ENCODE measurements around the gene STAT5A. TPM values are rescaled to one million over a fixed set of nuclear protein-coding genes. Genes with fewer than 3 reads are reported as not detected.
"Not testable (repeated sequence)": the region's sequence is repeated elsewhere in the genome, so short reads cannot be mapped to it uniquely, and the experiment has no call there.

STAT5A gene
- total RNA-seq, 1 experiment from 2014 or later, result 0.91 TPM

DNA sequence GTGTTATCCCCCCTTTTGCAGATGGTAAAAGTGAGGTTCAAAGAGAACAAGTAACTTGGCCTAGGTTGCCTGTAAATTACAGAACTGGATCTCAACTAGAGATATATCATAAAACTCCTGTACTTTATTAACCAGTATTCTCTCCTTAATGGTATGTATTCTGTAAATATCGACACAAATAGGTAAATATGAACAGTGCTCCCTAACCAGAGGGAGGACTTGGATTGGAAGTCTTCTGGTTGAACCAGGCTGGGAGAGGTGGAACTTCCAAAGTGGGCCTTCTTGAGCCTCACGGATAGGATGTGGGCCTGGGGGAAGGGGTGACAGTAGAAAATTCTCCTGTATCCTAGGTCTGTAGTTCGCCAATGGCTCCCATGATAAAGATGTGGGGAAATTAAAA lies 7.7 kb downstream of the STAT5A start:
- Histone ChIP-seq H3K27me3 (ENCODE audit: insufficient read depth, low read length) (no peaks in the 10 kb centered on the region), H2AFZ (ENCODE audit: low read depth, low read length, poor library complexity, severe bottlenecking) (no peak overlapping the region), H4K20me1 (ENCODE audit: insufficient read depth) (no peaks in the 10 kb centered on the region), H3K4me2 (ENCODE audit: low read length) (no peak overlapping the region), H3K4me1 (ENCODE audit: control insufficient read depth in 1 of 2, insufficient read depth in 2 of 2, low read length in 2 of 2) (no peaks in the 10 kb centered on the region), H3K9ac (ENCODE audit: low read length) (no peak overlapping the region), H3K36me3 (ENCODE audit: control insufficient read depth in 1 of 2, insufficient read depth in 2 of 2, low read length in 2 of 2) (no peaks in the 10 kb centered on the region), H3K4me3 (replicated peaks in 1 of 2; ENCODE audit: low read depth in 1 of 2, low read length in 2 of 2) (no peak overlapping the region), H3K9me3 (ENCODE audit: control insufficient read depth in 1 of 2, insufficient read depth in 1 of 2, low read depth in 1 of 2, low read length in 2 of 2) (no peaks in the 10 kb centered on the region), H3K79me2 (ENCODE audit: insufficient read depth, low read length) (no peaks in the 10 kb centered on the region), H3K27ac (ENCODE audit: low read depth, low read length) (no peak overlapping the region), H3K9me2 (ENCODE audit: insufficient read depth) (no peaks in the 10 kb centered on the region)
- intact Hi-C loops (cut with micrococcal nuclease), result no loop called here
- ChIA-PET CTCF (interaction anchor here (1.0 kb wide), 1 partner anchor 74 kb away, joined by 3 read pairs; no protein-coding TSS in a partner anchor), RAD21 (ENCODE audit: low non-redundant PET in 1 of 2, low total read pairs in 2 of 2, uncharacterized antibody in 2 of 2, unreplicated experiment in 2 of 2) (no interaction called here), POLR2A (no interaction called here)
- BruUV-seq (replicated peaks), result no TSS peak
- ATAC-seq, result no peak
- no peak for DNase-seq (ENCODE audit: low read depth, low spot score)
- no peak for TF ChIP-seq EZH2 (IDR thresholded peaks at IDR 0.05)
- no peak for TF ChIP-seq EGR1 (IDR thresholded peaks at IDR 0.05; ENCODE audit: low read depth)
- no peak for TF ChIP-seq CEBPB (IDR thresholded peaks at IDR 0.05; ENCODE audit: low read depth)

DNA sequence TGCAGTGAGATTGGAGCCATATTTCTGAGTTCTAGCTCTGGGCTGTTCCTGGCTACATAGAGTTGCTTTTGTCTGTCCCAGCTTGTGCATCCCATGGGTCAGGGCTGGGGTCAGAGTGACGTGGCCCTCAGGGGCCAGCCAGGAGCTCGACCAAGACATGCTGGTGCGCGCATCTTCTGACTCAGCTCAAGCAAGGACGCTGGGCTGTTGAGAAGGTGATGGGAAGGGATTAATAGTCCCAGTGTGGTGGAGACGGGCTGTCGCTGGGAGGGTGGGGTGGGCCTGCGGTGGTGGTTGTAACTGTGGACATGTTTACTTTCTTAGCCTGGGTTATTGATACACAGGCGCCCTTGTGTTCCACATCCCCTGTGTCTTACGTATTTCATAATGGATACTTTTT lies 9.5 kb downstream of the STAT5A start:
- H3K9me3 ChIP-seq (ENCODE audit: control insufficient read depth in 1 of 2, insufficient read depth in 1 of 2, low read depth in 1 of 2, low read length in 2 of 2); CTCF ChIA-PET; BruUV-seq (replicated peaks); H3K4me1 ChIP-seq (ENCODE audit: control insufficient read depth in 1 of 2, insufficient read depth in 2 of 2, low read length in 2 of 2); H3K9me2 ChIP-seq (ENCODE audit: insufficient read depth); H3K79me2 ChIP-seq (ENCODE audit: insufficient read depth, low read length); intact Hi-C loops (cut with micrococcal nuclease); H4K20me1 ChIP-seq (ENCODE audit: insufficient read depth); RAD21 ChIA-PET (ENCODE audit: low non-redundant PET in 1 of 2, low total read pairs in 2 of 2, uncharacterized antibody in 2 of 2, unreplicated experiment in 2 of 2); H3K9ac ChIP-seq (ENCODE audit: low read length); H3K4me3 ChIP-seq (replicated peaks in 1 of 2; ENCODE audit: low read depth in 1 of 2, low read length in 2 of 2); H3K27ac ChIP-seq (ENCODE audit: low read depth, low read length); DNase-seq (ENCODE audit: low read depth, low spot score); H3K36me3 ChIP-seq (ENCODE audit: control insufficient read depth in 1 of 2, insufficient read depth in 2 of 2, low read length in 2 of 2); POLR2A ChIA-PET; H3K4me2 ChIP-seq (ENCODE audit: low read length); H2AFZ ChIP-seq (ENCODE audit: low read depth, low read length, poor library complexity, severe bottlenecking); H3K27me3 ChIP-seq (ENCODE audit: insufficient read depth, low read length); ATAC-seq: not testable (repeated sequence)

GRCh38 chr17:42299361-42299760 lies 11.1 kb downstream of the STAT5A start:
- ATAC-seq; intact Hi-C loops (cut with micrococcal nuclease); H3K9me2 ChIP-seq (ENCODE audit: insufficient read depth); H3K27me3 ChIP-seq (ENCODE audit: insufficient read depth, low read length); H3K79me2 ChIP-seq (ENCODE audit: insufficient read depth, low read length); H4K20me1 ChIP-seq (ENCODE audit: insufficient read depth); H3K27ac ChIP-seq (ENCODE audit: low read depth, low read length); RAD21 ChIA-PET (ENCODE audit: low non-redundant PET in 1 of 2, low total read pairs in 2 of 2, uncharacterized antibody in 2 of 2, unreplicated experiment in 2 of 2); POLR2A ChIA-PET; H3K9me3 ChIP-seq (ENCODE audit: control insufficient read depth in 1 of 2, insufficient read depth in 1 of 2, low read depth in 1 of 2, low read length in 2 of 2); H3K4me2 ChIP-seq (ENCODE audit: low read length); H3K4me3 ChIP-seq (replicated peaks in 1 of 2; ENCODE audit: low read depth in 1 of 2, low read length in 2 of 2); DNase-seq (ENCODE audit: low read depth, low spot score); CTCF ChIA-PET; H2AFZ ChIP-seq (ENCODE audit: low read depth, low read length, poor library complexity, severe bottlenecking); H3K36me3 ChIP-seq (ENCODE audit: control insufficient read depth in 1 of 2, insufficient read depth in 2 of 2, low read length in 2 of 2); H3K9ac ChIP-seq (ENCODE audit: low read length); BruUV-seq (replicated peaks); H3K4me1 ChIP-seq (ENCODE audit: control insufficient read depth in 1 of 2, insufficient read depth in 2 of 2, low read length in 2 of 2): not testable (repeated sequence)

DNA sequence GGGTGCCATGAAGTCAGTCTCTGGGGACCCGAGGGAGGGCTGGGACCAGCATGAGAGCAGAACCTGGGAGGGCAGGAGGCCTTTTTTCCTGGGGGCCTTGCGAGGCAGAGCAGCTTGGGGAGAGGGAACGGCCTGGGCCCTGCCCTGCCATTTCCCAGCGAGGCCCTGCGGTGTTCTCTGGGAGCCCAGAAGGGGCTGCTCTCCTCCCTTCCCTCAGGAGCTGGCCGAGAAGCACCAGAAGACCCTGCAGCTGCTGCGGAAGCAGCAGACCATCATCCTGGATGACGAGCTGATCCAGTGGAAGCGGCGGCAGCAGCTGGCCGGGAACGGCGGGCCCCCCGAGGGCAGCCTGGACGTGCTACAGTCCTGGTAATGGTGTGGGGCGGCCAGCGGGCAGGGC lies 11.6 kb downstream of the STAT5A start:
- H3K27me3 ChIP-seq (ENCODE audit: insufficient read depth, low read length); H3K9me2 ChIP-seq (ENCODE audit: insufficient read depth); POLR2A ChIA-PET; H2AFZ ChIP-seq (ENCODE audit: low read depth, low read length, poor library complexity, severe bottlenecking); H3K9ac ChIP-seq (ENCODE audit: low read length); RAD21 ChIA-PET (ENCODE audit: low non-redundant PET in 1 of 2, low total read pairs in 2 of 2, uncharacterized antibody in 2 of 2, unreplicated experiment in 2 of 2); H3K79me2 ChIP-seq (ENCODE audit: insufficient read depth, low read length); intact Hi-C loops (cut with micrococcal nuclease); BruUV-seq (replicated peaks); H3K36me3 ChIP-seq (ENCODE audit: control insufficient read depth in 1 of 2, insufficient read depth in 2 of 2, low read length in 2 of 2); CTCF ChIA-PET; H3K4me2 ChIP-seq (ENCODE audit: low read length); H4K20me1 ChIP-seq (ENCODE audit: insufficient read depth); H3K4me3 ChIP-seq (replicated peaks in 1 of 2; ENCODE audit: low read depth in 1 of 2, low read length in 2 of 2); DNase-seq (ENCODE audit: low read depth, low spot score); H3K4me1 ChIP-seq (ENCODE audit: control insufficient read depth in 1 of 2, insufficient read depth in 2 of 2, low read length in 2 of 2); H3K27ac ChIP-seq (ENCODE audit: low read depth, low read length); ATAC-seq; H3K9me3 ChIP-seq (ENCODE audit: control insufficient read depth in 1 of 2, insufficient read depth in 1 of 2, low read depth in 1 of 2, low read length in 2 of 2): not testable (repeated sequence)
